IPS-20b (cell line): Measurements from ENCODE around the gene SLC15A1.

Experiments used
- H3K27ac ChIP-seq: one replicate; pipeline ENCODE4 v1.5.1; 2013; ENCODE audit warnings: low read length
- H3K27me3 ChIP-seq: 2 replicates; pipeline ENCODE4 v1.6.1; 2013; ENCODE audit warnings: mild to moderate bottlenecking, low read length, inconsistent platforms; ENCODE audit not compliant: insufficient read depth
- H3K36me3 ChIP-seq: 2 replicates; pipeline ENCODE4 v1.6.1; 2013; ENCODE audit warnings: low read depth, mild to moderate bottlenecking, inconsistent platforms, low read length, moderate library complexity; ENCODE audit not compliant: insufficient read depth
- H3K4me1 ChIP-seq: 2 replicates; pipeline ENCODE4 v1.6.1; 2013; ENCODE audit warnings: mild to moderate bottlenecking, control low read depth, inconsistent platforms, low read length, moderate library complexity; ENCODE audit not compliant: insufficient read depth
- H3K4me3 ChIP-seq: 2 replicates; pipeline ENCODE4 v1.5.1; 2013; ENCODE audit warnings: mild to moderate bottlenecking, low read length, inconsistent platforms
- H3K9ac ChIP-seq: 2 replicates; pipeline ENCODE4 v1.6.1; 2013; ENCODE audit warnings: low read depth, mild to moderate bottlenecking, inconsistent platforms, low read length, moderate library complexity
- H3K9me3 ChIP-seq: 2 replicates; pipeline ENCODE4 v1.6.1; 2013; ENCODE audit warnings: mild to moderate bottlenecking, low read depth, low read length, inconsistent platforms; ENCODE audit not compliant: insufficient read depth

SLC15A1 gene

GRCh38 chr13:98791611-98792010 lies 39.1 kb upstream of the SLC15A1 start:
- Histone ChIP-seq H3K4me3 (no peak overlapping the region), H3K4me1 (no peaks in the 10 kb centered on the region), H3K9me3 (no peaks in the 10 kb centered on the region), H3K36me3 (no peaks in the 10 kb centered on the region), H3K27ac (no peak overlapping the region), H3K27me3 (no peaks in the 10 kb centered on the region; the same call in 1 of the 2 replicates), H3K9ac (no peak overlapping the region)

GRCh38 chr13:98787996-98788395 lies 35.5 kb upstream of the SLC15A1 start:
- Histone ChIP-seq H3K9me3 (no peaks in the 10 kb centered on the region), H3K27me3 (no peaks in the 10 kb centered on the region; the same call in 1 of the 2 replicates), H3K4me3 (no peak overlapping the region), H3K27ac (no peak overlapping the region), H3K9ac (no peak overlapping the region), H3K36me3 (no peaks in the 10 kb centered on the region), H3K4me1 (no peaks in the 10 kb centered on the region)

GRCh38 chr13:98787173-98787572 lies 34.7 kb upstream of the SLC15A1 start:
- H3K9me3 ChIP-seq, result no peaks in the 10 kb centered on the region
- no peak overlapping the region for H3K27ac ChIP-seq
- no peaks in the 10 kb centered on the region for H3K4me1 ChIP-seq
- H3K4me3 ChIP-seq, result no peak overlapping the region
- H3K36me3 ChIP-seq, result no peaks in the 10 kb centered on the region
- no peak overlapping the region for H3K9ac ChIP-seq
- H3K27me3 ChIP-seq, result no peaks in the 10 kb centered on the region; the same call in 1 of the 2 replicates

- no peaks in the 10 kb centered on the region; the same call in 1 of the 2 replicates for H3K27me3 ChIP-seq
- no peaks in the 10 kb centered on the region for H3K9me3 ChIP-seq
- no peak overlapping the region for H3K27ac ChIP-seq
- H3K4me1 ChIP-seq, result no peaks in the 10 kb centered on the region
- H3K4me3 ChIP-seq, result no peak overlapping the region
- no peaks in the 10 kb centered on the region for H3K36me3 ChIP-seq
- H3K9ac ChIP-seq, result no peak overlapping the region
Measured at GRCh38 chr13:98786023-98786422, 33.6 kb upstream of the SLC15A1 start.

- Histone ChIP-seq H3K36me3 (no peaks in the 10 kb centered on the region), H3K27ac (no peak overlapping the region), H3K4me1 (no peaks in the 10 kb centered on the region), H3K9ac (no peak overlapping the region), H3K27me3 (no peaks in the 10 kb centered on the region; the same call in 1 of the 2 replicates), H3K9me3 (no peaks in the 10 kb centered on the region), H3K4me3 (no peak overlapping the region)
Measured at GRCh38 chr13:98785405-98785804, 32.9 kb upstream of the SLC15A1 start.

- H3K4me3 ChIP-seq, result no peak overlapping the region
- H3K9me3 ChIP-seq, result no peaks in the 10 kb centered on the region
- H3K27me3 ChIP-seq, result no peaks in the 10 kb centered on the region; the same call in 1 of the 2 replicates
- no peak overlapping the region for H3K27ac ChIP-seq
- no peaks in the 10 kb centered on the region for H3K4me1 ChIP-seq
- H3K9ac ChIP-seq, result no peak overlapping the region
- H3K36me3 ChIP-seq, result no peaks in the 10 kb centered on the region
Measured at GRCh38 chr13:98784666-98785065, 32.2 kb upstream of the SLC15A1 start.

GRCh38 chr13:98783856-98784478 lies 31.5 kb upstream of the SLC15A1 start:
- no peak overlapping the region for H3K27ac ChIP-seq
- no peaks in the 10 kb centered on the region for H3K9me3 ChIP-seq
- no peaks in the 10 kb centered on the region for H3K36me3 ChIP-seq
- H3K4me1 ChIP-seq, result no peaks in the 10 kb centered on the region
- no peak overlapping the region for H3K4me3 ChIP-seq
- H3K27me3 ChIP-seq, result no peaks in the 10 kb centered on the region; the same call in 1 of the 2 replicates
- H3K9ac ChIP-seq, result no peak overlapping the region

- H3K27ac ChIP-seq, result no peak overlapping the region
- no peaks in the 10 kb centered on the region for H3K36me3 ChIP-seq
Measured at GRCh38 chr13:98782654-98783053, 30.2 kb upstream of the SLC15A1 start.

GRCh38 chr13:98781905-98782304 lies 29.4 kb upstream of the SLC15A1 start:
- Histone ChIP-seq H3K27ac (no peak overlapping the region), H3K36me3 (no peaks in the 10 kb centered on the region), H3K9ac (no peak overlapping the region), H3K4me1 (no peaks in the 10 kb centered on the region), H3K4me3 (no peak overlapping the region), H3K27me3 (no peaks in the 10 kb centered on the region), H3K9me3 (no peaks in the 10 kb centered on the region)

More at GRCh38 chr13:98782654-98783053, 30.2 kb upstream of the SLC15A1 start:
- no peak overlapping the region for H3K9ac ChIP-seq
- no peaks in the 10 kb centered on the region for H3K4me1 ChIP-seq
- no peak overlapping the region for H3K4me3 ChIP-seq
- no peaks in the 10 kb centered on the region; the same call in 1 of the 2 replicates for H3K27me3 ChIP-seq
- H3K9me3 ChIP-seq, result no peaks in the 10 kb centered on the region

GRCh38 chr13:98781470-98781869 lies 29.0 kb upstream of the SLC15A1 start:
- Histone ChIP-seq H3K4me1 (no peaks in the 10 kb centered on the region), H3K36me3 (no peaks in the 10 kb centered on the region), H3K27ac (no peak overlapping the region), H3K4me3 (no peak overlapping the region), H3K27me3 (no peaks in the 10 kb centered on the region), H3K9ac (no peak overlapping the region), H3K9me3 (no peaks in the 10 kb centered on the region)

GRCh38 chr13:98781045-98781444 lies 28.6 kb upstream of the SLC15A1 start:
- Histone ChIP-seq H3K27ac (no peak overlapping the region), H3K36me3 (no peaks in the 10 kb centered on the region), H3K4me3 (no peak overlapping the region), H3K9me3 (no peaks in the 10 kb centered on the region), H3K4me1 (no peaks in the 10 kb centered on the region), H3K27me3 (no peaks in the 10 kb centered on the region), H3K9ac (no peak overlapping the region)

- Histone ChIP-seq H3K27ac (no peak overlapping the region), H3K27me3 (no peaks in the 10 kb centered on the region)
Measured at GRCh38 chr13:98780451-98780850, 28.0 kb upstream of the SLC15A1 start.

More at GRCh38 chr13:98780451-98780850, 28.0 kb upstream of the SLC15A1 start:
- no peaks in the 10 kb centered on the region for H3K36me3 ChIP-seq
- no peak overlapping the region for H3K9ac ChIP-seq
- no peaks in the 10 kb centered on the region for H3K9me3 ChIP-seq
- H3K4me3 ChIP-seq, result no peak overlapping the region
- no peaks in the 10 kb centered on the region for H3K4me1 ChIP-seq
